Measurements from ENCODE around the gene ALDH1A1. TPM values are rescaled to one million over a fixed set of nuclear protein-coding genes. Genes with fewer than 3 reads are reported as not detected.

Gene ALDH1A1
- total RNA-seq, 1 donor from 2014 or later = not detected

DNA sequence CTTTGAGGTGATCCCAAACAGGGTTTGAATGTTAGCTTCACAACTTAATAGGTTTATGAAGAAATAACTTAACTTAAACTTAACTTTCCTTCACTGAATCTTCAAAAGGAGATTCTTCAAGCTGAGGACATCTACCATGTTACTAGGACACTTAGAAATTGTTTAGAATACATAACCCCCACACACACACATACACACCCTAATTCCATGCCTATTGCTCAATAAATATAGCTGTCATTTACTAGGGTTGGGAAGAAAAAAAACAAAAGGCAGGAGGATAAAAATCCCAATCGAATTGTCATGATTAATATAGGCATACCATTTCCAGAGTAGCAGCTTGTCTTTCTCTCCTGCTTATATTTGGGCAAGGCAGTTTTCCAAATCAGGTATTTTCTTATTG is 68.3 kb downstream of the ALDH1A1 start:
- no peaks in the 10 kb centered on the region for H3K36me3 ChIP-seq
- Mint-ChIP-seq H3K9me3 (no peaks in the 10 kb centered on the region), H3K36me3 (no peaks in the 10 kb centered on the region), H3K4me3 (no peak overlapping the region), H3K4me1 (no peaks in the 10 kb centered on the region), H3K27me3 (ENCODE audit: insufficient read depth, low read depth) (no peaks in the 10 kb centered on the region), H3K27ac (no peak overlapping the region)
- no peak overlapping the region for H2AFZ ChIP-seq (replicated peaks)
- no peaks in the 10 kb centered on the region for H3F3A ChIP-seq (ENCODE audit: low read depth)
- no peaks in the 10 kb centered on the region for H3K79me2 ChIP-seq (ENCODE audit: low read depth)
- no peaks in the 10 kb centered on the region for H3K9me3 ChIP-seq (ENCODE audit: low read depth)
- H3K4me1 ChIP-seq = no peaks in the 10 kb centered on the region
- no peak overlapping the region for H3K9ac ChIP-seq
- H3K4me3 ChIP-seq = no peak overlapping the region
- DNase-seq (ENCODE audit: low spot score) = no peak
- TF ChIP-seq EZH2 (IDR thresholded peaks at IDR 0.05) (no peak), EZH2phosphoT487 (IDR thresholded peaks at IDR 0.05) (no peak)
- TF ChIP-seq, protein P1, sequence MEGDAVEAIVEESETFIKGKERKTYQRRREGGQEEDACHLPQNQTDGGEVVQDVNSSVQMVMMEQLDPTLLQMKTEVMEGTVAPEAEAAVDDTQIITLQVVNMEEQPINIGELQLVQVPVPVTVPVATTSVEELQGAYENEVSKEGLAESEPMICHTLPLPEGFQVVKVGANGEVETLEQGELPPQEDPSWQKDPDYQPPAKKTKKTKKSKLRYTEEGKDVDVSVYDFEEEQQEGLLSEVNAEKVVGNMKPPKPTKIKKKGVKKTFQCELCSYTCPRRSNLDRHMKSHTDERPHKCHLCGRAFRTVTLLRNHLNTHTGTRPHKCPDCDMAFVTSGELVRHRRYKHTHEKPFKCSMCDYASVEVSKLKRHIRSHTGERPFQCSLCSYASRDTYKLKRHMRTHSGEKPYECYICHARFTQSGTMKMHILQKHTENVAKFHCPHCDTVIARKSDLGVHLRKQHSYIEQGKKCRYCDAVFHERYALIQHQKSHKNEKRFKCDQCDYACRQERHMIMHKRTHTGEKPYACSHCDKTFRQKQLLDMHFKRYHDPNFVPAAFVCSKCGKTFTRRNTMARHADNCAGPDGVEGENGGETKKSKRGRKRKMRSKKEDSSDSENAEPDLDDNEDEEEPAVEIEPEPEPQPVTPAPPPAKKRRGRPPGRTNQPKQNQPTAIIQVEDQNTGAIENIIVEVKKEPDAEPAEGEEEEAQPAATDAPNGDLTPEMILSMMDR (IDR thresholded peaks at IDR 0.05) = no peak
- H3K27ac ChIP-seq = no peak overlapping the region
- H3K27me3 ChIP-seq = no peaks in the 10 kb centered on the region
- H3K4me2 ChIP-seq = no peak overlapping the region
- H4K20me1 ChIP-seq (ENCODE audit: low read depth) = no peaks in the 10 kb centered on the region

DNA sequence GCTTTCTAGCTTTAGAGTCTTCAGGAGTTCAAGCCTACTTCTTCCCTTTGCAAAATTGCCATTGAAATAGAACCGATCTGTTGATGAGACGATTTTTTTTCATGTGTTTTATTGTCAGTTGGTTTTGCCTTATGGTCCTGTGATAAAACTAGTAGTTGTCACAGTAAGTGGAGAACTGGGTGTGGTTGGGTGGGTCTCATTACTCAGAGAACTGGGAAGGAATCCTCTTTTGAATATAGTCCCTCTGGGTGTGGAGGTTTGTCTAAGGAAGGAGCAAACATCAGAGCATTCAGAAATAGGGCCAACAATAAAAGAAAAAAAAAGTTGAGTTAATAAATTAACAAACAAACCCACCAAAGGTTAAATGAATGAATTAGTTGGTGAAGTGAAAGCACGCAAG is 69.0 kb downstream of the ALDH1A1 start:
- Histone ChIP-seq H4K20me1 (ENCODE audit: low read depth) (no peaks in the 10 kb centered on the region), H2AFZ (replicated peaks) (no peak overlapping the region), H3K27ac (no peak overlapping the region), H3K36me3 (no peaks in the 10 kb centered on the region), H3K27me3 (no peaks in the 10 kb centered on the region), H3K4me1 (no peaks in the 10 kb centered on the region), H3K9me3 (ENCODE audit: low read depth) (no peaks in the 10 kb centered on the region), H3K79me2 (ENCODE audit: low read depth) (no peaks in the 10 kb centered on the region), H3K4me2 (no peak overlapping the region), H3F3A (ENCODE audit: low read depth) (no peaks in the 10 kb centered on the region), H3K4me3 (no peak overlapping the region), H3K9ac (no peak overlapping the region)
- no peak overlapping the region for H3K4me3 Mint-ChIP-seq
- TF ChIP-seq EZH2phosphoT487 (IDR thresholded peaks at IDR 0.05) (no peak), EZH2 (IDR thresholded peaks at IDR 0.05) (no peak)
- TF ChIP-seq, protein P1 (IDR thresholded peaks at IDR 0.05) = no peak
- DNase-seq (ENCODE audit: low spot score) = no peak
- H3K9me3 Mint-ChIP-seq = peaks cover 2% of the 10 kb centered on the region
- no peak overlapping the region for H3K27ac Mint-ChIP-seq
- H3K27me3 Mint-ChIP-seq (ENCODE audit: insufficient read depth, low read depth) = no peaks in the 10 kb centered on the region
- no peaks in the 10 kb centered on the region for H3K4me1 Mint-ChIP-seq
- H3K36me3 Mint-ChIP-seq = no peaks in the 10 kb centered on the region

DNA sequence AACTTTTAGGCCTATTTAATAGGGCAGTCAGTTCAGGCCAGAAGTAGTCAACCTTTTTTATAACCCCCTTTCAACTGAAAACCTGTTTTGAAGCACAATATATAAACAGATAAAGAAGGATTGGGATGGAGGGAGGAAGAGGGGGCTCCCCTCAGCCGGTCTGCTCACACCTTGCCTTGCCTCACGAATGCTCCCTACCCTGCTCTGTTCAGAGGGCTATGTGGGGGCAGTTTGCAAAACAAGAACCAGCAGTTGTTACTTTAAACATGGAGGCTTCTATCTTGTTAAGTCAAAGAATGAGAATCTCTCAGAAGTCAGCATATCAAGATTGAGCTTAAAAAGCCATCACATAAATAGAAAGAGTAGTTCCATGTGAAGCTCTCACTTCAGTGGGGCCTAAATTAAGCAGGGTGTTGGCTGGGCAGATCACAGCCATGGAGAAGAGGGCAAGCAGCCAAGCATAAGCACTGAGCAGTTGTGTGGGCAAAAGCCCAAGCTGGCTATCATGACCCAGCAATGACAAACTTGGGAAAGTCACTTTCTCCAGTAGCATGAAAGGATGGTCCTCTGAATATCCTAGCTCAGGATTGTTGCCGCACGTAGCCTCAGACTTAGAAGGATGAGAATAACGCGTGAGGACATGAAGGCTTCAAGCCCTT is 70.6 kb downstream of the ALDH1A1 start:
- no peaks in the 10 kb centered on the region for H3K36me3 Mint-ChIP-seq
- Histone ChIP-seq H3K4me1 (no peaks in the 10 kb centered on the region), H3K9me3 (ENCODE audit: low read depth) (no peaks in the 10 kb centered on the region), H4K20me1 (ENCODE audit: low read depth) (no peaks in the 10 kb centered on the region), H3K4me2 (no peak overlapping the region), H3F3A (ENCODE audit: low read depth) (no peaks in the 10 kb centered on the region), H2AFZ (replicated peaks) (no peak overlapping the region), H3K36me3 (no peaks in the 10 kb centered on the region), H3K9ac (no peak overlapping the region), H3K27me3 (no peaks in the 10 kb centered on the region), H3K4me3 (no peak overlapping the region), H3K27ac (no peak overlapping the region), H3K79me2 (ENCODE audit: low read depth) (no peaks in the 10 kb centered on the region)
- no peaks in the 10 kb centered on the region for H3K4me1 Mint-ChIP-seq
- TF ChIP-seq, protein P1 (IDR thresholded peaks at IDR 0.05) = no peak
- TF ChIP-seq EZH2 (IDR thresholded peaks at IDR 0.05) (no peak), EZH2phosphoT487 (IDR thresholded peaks at IDR 0.05) (no peak)
- no peak overlapping the region for H3K27ac Mint-ChIP-seq
- no peak for DNase-seq (ENCODE audit: low spot score)
- H3K9me3 Mint-ChIP-seq = peaks cover 2% of the 10 kb centered on the region
- H3K4me3 Mint-ChIP-seq = no peak overlapping the region
- H3K27me3 Mint-ChIP-seq (ENCODE audit: insufficient read depth, low read depth) = no peaks in the 10 kb centered on the region

Measured in neural progenitor cell (in vitro differentiated cells).